GM12874 (cell line): ENCODE results near the gene TTLL11.

ENCODE experiments used
- TF ChIP-seq, protein P1 (sequence below): IDR thresholded peaks from 2 replicates; pipeline ENCODE4 v1.5.1; 2011; ENCODE audit warnings: low read depth, mild to moderate bottlenecking, control low read depth, low read length, moderate library complexity; ENCODE audit not compliant: insufficient read depth

Gene TTLL11

GRCh38 chr9:122111413-122112085, 18.4 kb upstream of the TTLL11 start:
- TF ChIP-seq, protein P1, sequence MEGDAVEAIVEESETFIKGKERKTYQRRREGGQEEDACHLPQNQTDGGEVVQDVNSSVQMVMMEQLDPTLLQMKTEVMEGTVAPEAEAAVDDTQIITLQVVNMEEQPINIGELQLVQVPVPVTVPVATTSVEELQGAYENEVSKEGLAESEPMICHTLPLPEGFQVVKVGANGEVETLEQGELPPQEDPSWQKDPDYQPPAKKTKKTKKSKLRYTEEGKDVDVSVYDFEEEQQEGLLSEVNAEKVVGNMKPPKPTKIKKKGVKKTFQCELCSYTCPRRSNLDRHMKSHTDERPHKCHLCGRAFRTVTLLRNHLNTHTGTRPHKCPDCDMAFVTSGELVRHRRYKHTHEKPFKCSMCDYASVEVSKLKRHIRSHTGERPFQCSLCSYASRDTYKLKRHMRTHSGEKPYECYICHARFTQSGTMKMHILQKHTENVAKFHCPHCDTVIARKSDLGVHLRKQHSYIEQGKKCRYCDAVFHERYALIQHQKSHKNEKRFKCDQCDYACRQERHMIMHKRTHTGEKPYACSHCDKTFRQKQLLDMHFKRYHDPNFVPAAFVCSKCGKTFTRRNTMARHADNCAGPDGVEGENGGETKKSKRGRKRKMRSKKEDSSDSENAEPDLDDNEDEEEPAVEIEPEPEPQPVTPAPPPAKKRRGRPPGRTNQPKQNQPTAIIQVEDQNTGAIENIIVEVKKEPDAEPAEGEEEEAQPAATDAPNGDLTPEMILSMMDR: no peak

- TF ChIP-seq, protein P1: no peak
Measured at GRCh38 chr9:122110100-122110833, 17.2 kb upstream of the TTLL11 start.

GRCh38 chr9:122109035-122109813, 16.1 kb upstream of the TTLL11 start:
- TF ChIP-seq, protein P1: no peak

DNA sequence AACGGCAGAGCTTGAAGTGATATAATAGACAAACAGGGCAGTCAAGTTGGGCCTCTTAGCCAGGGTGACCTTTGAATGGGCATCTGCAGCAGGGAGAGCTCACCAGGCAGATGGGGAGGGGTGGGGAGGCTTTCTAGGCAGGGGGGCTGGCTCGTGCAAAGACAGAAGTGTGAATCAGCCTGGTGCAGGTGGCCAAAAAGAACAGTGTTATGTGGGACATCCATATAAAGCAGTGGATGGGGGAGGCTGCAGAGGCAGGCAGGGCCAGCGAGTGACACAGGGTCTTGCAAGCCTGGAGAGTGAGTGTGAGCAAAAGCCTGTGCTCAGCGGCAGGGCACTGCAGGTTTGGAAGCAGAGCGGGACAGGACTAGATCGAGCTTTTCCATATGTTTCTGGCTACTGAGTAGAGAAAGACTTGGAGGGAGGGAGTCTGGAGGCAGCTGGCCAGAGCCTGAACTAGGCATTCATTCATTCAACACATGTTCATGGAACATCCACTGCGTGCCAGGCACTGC, 14.2 kb upstream of the TTLL11 start:
- TF ChIP-seq, protein P1: no peak

DNA sequence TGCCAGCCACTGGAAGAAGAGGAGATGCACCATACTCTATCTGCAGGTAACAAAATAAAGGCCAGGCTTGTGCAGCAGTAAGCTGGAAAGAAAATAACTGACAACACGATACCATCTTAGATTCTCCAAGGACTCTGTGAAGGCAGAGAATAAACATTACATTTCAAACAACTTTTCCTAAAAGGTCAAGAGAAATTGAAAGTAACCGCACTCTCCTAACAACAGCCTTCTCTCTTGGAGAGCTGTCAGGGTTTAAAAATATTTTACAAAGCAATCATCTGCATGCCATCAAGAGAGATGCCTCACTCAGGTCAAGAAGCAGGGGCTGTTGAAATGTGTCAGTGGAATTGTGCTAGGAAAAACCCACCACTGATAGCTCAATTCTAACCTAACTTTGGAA, 13.5 kb upstream of the TTLL11 start:
- TF ChIP-seq, protein P1: no peak

DNA sequence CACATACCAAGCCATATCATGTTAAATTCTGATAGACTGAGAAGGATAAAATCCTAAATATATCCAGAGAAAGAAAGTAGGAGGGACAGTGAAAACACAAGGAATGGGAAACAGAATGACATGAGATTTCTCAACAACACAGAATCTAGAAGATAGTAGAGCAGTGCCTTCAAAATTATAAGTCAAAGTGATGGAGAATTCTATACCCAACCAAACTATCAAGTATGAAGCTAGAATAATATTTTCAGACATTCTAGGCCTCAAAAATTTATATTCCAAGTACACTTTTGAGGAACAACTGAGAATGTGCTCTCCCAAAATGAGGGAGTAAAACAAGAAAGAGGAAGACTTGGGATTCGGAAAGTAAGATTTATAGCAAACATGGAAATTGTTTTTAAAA, 10.9 kb upstream of the TTLL11 start:
- TF ChIP-seq, protein P1: no peak

- TF ChIP-seq, protein P1: no peak
Measured at GRCh38 chr9:122102156-122102555, 9.0 kb upstream of the TTLL11 start.
